Body of pancreas (tissue), 4 donors: ENCODE measurements around the gene MYMX.

Experiments used
- POLR2A ChIP-seq, 3 donors: fragments of 450-650 bp; IDR thresholded peaks; one replicate each; pipeline ENCODE4 v1.6.1; 2016; ENCODE audit warnings: antibody characterized with exemption in 3 of 3, mild to moderate bottlenecking in 2 of 3
- TF ChIP-seq, protein P1 (sequence below), 7 experiments: fragments of 450-650 bp in 4 of 7; fragments of 200-600 bp in 3 of 7; sonication (generic) in 3 of 7; IDR thresholded peaks; one replicate each; pipeline ENCODE4 v1.5.1; 2016 to 2019; ENCODE audit warnings: antibody characterized with exemption in 7 of 7

DNA sequence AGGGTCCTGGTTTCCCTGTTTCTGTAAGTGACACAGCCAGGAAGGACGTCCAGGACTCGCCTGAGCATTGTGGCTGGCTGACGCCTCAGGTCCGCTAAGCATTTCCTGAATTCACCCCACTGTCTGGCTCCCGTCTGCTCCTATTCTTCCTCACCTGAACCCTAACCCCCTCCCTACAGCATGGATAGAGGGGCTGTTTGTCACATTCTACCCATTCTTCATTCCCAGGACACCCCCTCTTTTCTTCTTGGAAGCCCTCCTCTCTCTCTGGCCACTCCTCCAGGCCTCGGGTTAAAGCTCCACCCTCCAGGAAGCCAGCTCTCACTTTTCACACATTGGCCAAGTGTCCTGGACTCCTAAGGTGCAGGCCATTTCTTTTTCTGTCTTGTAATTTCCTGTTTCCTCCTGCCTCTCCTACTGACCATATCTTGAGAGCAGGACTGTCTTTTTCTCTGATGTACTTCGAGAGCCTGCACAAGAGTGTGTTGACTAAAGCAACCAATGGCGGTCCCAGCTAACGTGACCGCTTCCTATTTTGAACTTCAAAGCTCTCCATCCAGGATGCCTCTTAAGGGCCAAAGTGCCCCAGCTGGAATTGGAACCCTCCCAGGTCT, 24.2 kb upstream of the MYMX start:
- no peak for TF ChIP-seq POLR2A (IDR thresholded peaks at IDR 0.05)
- TF ChIP-seq, protein P1, sequence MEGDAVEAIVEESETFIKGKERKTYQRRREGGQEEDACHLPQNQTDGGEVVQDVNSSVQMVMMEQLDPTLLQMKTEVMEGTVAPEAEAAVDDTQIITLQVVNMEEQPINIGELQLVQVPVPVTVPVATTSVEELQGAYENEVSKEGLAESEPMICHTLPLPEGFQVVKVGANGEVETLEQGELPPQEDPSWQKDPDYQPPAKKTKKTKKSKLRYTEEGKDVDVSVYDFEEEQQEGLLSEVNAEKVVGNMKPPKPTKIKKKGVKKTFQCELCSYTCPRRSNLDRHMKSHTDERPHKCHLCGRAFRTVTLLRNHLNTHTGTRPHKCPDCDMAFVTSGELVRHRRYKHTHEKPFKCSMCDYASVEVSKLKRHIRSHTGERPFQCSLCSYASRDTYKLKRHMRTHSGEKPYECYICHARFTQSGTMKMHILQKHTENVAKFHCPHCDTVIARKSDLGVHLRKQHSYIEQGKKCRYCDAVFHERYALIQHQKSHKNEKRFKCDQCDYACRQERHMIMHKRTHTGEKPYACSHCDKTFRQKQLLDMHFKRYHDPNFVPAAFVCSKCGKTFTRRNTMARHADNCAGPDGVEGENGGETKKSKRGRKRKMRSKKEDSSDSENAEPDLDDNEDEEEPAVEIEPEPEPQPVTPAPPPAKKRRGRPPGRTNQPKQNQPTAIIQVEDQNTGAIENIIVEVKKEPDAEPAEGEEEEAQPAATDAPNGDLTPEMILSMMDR (IDR thresholded peaks at IDR 0.05): no peak
